HS-27A (cell line): ENCODE results near the gene PDE6G.

Source experiments
- DNase-seq: peaks from one replicate; pipeline ENCODE4 v3.0.0-alpha.2; 2012; ENCODE audit warnings: low read depth, missing footprints

PDE6G gene

GRCh38 chr17:81662002-81662401 is 5.7 kb upstream of the PDE6G start:
- DNase-seq = no peak

- DNase-seq = no peak
Observed at GRCh38 chr17:81660441-81660840, 4.1 kb upstream of the PDE6G start.

- no peak for DNase-seq
Observed at GRCh38 chr17:81659038-81659437, 2.7 kb upstream of the PDE6G start.

GRCh38 chr17:81656835-81657234 is 493 bp upstream of the PDE6G start:
- no peak for DNase-seq

GRCh38 chr17:81655378-81656117 is 794 bp downstream of the PDE6G start:
- no peak for DNase-seq

GRCh38 chr17:81652906-81653771 is 3.2 kb downstream of the PDE6G start:
- no peak for DNase-seq

GRCh38 chr17:81651692-81652091 is 4.7 kb downstream of the PDE6G start:
- DNase-seq = peak; percentile 57

GRCh38 chr17:81650951-81651350 is 5.4 kb downstream of the PDE6G start:
- no peak for DNase-seq

- no peak for DNase-seq
Observed at GRCh38 chr17:81648707-81649085, 7.6 kb downstream of the PDE6G start.

- DNase-seq = no peak
Observed at GRCh38 chr17:81648013-81648706, 8.2 kb downstream of the PDE6G start.

GRCh38 chr17:81647640-81648012 is 8.7 kb downstream of the PDE6G start:
- no peak for DNase-seq

GRCh38 chr17:81646869-81647600 is 9.3 kb downstream of the PDE6G start:
- no peak for DNase-seq

- DNase-seq = no peak
Observed at GRCh38 chr17:81644976-81645952, 11.1 kb downstream of the PDE6G start.

- no peak for DNase-seq
Observed at GRCh38 chr17:81644496-81644895, 11.8 kb downstream of the PDE6G start.

- DNase-seq = peak; percentile 45
Observed at GRCh38 chr17:81641825-81642489, 14.4 kb downstream of the PDE6G start.

GRCh38 chr17:81640011-81640410 is 16.3 kb downstream of the PDE6G start:
- DNase-seq = no peak

- no peak for DNase-seq
Observed at GRCh38 chr17:81638683-81639082, 17.7 kb downstream of the PDE6G start.

GRCh38 chr17:81636505-81637288 is 19.6 kb downstream of the PDE6G start, which contains the start of the genes NPLOC4 and TSPAN10:
Gene NPLOC4 (minus strand): TSS chr17:81637112. CDS start chr17:81636930, 182 bp downstream.
Gene TSPAN10 (plus strand): TSS chr17:81637196. CDS start chr17:81642413, 5,217 bp downstream.
- no peak for DNase-seq

- no peak for DNase-seq
Observed at GRCh38 chr17:81635973-81636504, 20.3 kb downstream of the PDE6G start.
